Caco-2 (cell line): Measurements from ENCODE around the gene TGFB3. TPM values are rescaled to one million over a fixed set of nuclear protein-coding genes. Genes with fewer than 3 reads are reported as not detected.

Experiments
- BruUV-seq: library from RNA; stranded (reverse); fragments of 400-500 nt; replicated peaks from 2 replicates; lab custom pipeline; 2021; lab: Mats Ljungman, UMichigan
- CTCF ChIA-PET: fragments of 300-600 bp; sonication (Branson Sonifier 250); formaldehyde crosslinking; loops from one replicate; lab custom pipeline; 2022; ENCODE audit warnings: antibody characterized with exemption; lab: Charles Lee
- POLR2A ChIA-PET: fragments of 300-600 bp; sonication (Branson Sonifier 250); formaldehyde crosslinking; loops from one replicate; lab custom pipeline; 2022; ENCODE audit warnings: antibody characterized with exemption; lab: Charles Lee
- DNase-seq, 2 experiments: peaks; one replicate each; pipeline versions ENCODE4 v3.0.0 to v3.0.0-alpha.2; 2020 to 2022
- H3K27me3 ChIP-seq: replicated peaks from 2 replicates; pipeline ENCODE4 v1.6.0; 2011; ENCODE audit warnings: low read length; ENCODE audit not compliant: control insufficient read depth, insufficient read depth
- H3K36me3 ChIP-seq: 2 replicates; pipeline ENCODE4 v1.5.1; 2011; ENCODE audit warnings: low read length; ENCODE audit not compliant: control insufficient read depth, insufficient read depth
- H3K4me1 ChIP-seq: fragments of 250-450 bp; sonication (Bioruptor Pico); 2 replicates; pipeline ENCODE4 v1.5.1; 2020; ENCODE audit warnings: mild to moderate bottlenecking
- H3K4me3 ChIP-seq: 2 replicates; pipeline ENCODE4 v1.5.1; 2011; ENCODE audit warnings: low read depth, mild to moderate bottlenecking, control low read depth, low read length
- H3K9me3 ChIP-seq: fragments of 250-450 bp; sonication (Bioruptor Pico); 2 replicates; pipeline ENCODE4 v1.5.1; 2020; ENCODE audit warnings: mild to moderate bottlenecking, moderate library complexity
- H3K27ac Mint-ChIP-seq: one replicate; pipeline ENCODE4 v1.8.0; 2022; ENCODE audit warnings: mixed read lengths; ENCODE audit not compliant: unreplicated experiment
- H3K27me3 Mint-ChIP-seq: one replicate; pipeline ENCODE4 v1.8.0; 2022; ENCODE audit warnings: mixed read lengths; ENCODE audit not compliant: insufficient read depth, unreplicated experiment
- H3K36me3 Mint-ChIP-seq: one replicate; pipeline ENCODE4 v1.8.0; 2022; ENCODE audit warnings: mild to moderate bottlenecking, mixed read lengths; ENCODE audit not compliant: insufficient read depth, unreplicated experiment
- H3K4me1 Mint-ChIP-seq: one replicate; pipeline ENCODE4 v1.8.0; 2022; ENCODE audit warnings: low read depth, mixed read lengths; ENCODE audit not compliant: unreplicated experiment
- H3K4me3 Mint-ChIP-seq: one replicate; pipeline ENCODE4 v1.8.0; 2022; ENCODE audit warnings: mild to moderate bottlenecking, moderate library complexity, mixed read lengths; ENCODE audit not compliant: unreplicated experiment
- H3K9me3 Mint-ChIP-seq: one replicate; pipeline ENCODE4 v1.8.0; 2022; ENCODE audit warnings: mixed read lengths; ENCODE audit not compliant: unreplicated experiment
- CTCF ChIP-seq, 2 experiments: fragments of 200-600 bp in 1 of 2; IDR thresholded peaks; 1 replicate in 1 of 2; 2 replicates in 1 of 2; pipeline versions ENCODE4 v1.5.1 to v1.8.0; 2011 to 2022; ENCODE audit warnings: antibody characterized with exemption in 1 of 2, control low read depth in 1 of 2, inconsistent platforms in 1 of 2, low read depth in 1 of 2, low read length in 1 of 2, mild to moderate bottlenecking in 1 of 2, moderate library complexity in 1 of 2; ENCODE audit not compliant: insufficient read depth in 1 of 2, severe bottlenecking in 1 of 2, unreplicated experiment in 1 of 2
- intact Hi-C: fragments of 100-400 bp; cut with micrococcal nuclease; formaldehyde crosslinking; loops from one replicate; pipeline ENCODE4 v1.10.0; 2022; ENCODE audit not compliant: unreplicated experiment
- total RNA-seq: library from RNA; stranded (reverse); gene quantifications from 2 replicates; pipeline ENCODE4 v1.2.3, GENCODE V29; 2022

The TGFB3 gene
- total RNA-seq, 1 experiment from 2014 or later: 10.2 TPM

GRCh38 chr14:75983019-75983358 lies 1.2 kb upstream of the TGFB3 start:
- BruUV-seq: no TSS peak
- Histone ChIP-seq H3K4me3 (peak overlapping the region; percentile 56), H3K9me3 (no peaks in the 10 kb centered on the region), H3K36me3 (no peaks in the 10 kb centered on the region), H3K4me1 (peaks cover 8% of the 10 kb centered on the region), H3K27me3 (no peaks in the 10 kb centered on the region)
- peak overlapping the region; percentile 79 for H3K4me3 Mint-ChIP-seq
- no peaks in the 10 kb centered on the region for H3K9me3 Mint-ChIP-seq
- peaks cover 10% of the 10 kb centered on the region for H3K36me3 Mint-ChIP-seq
- intact Hi-C loops: no loop called here
- no peaks in the 10 kb centered on the region for H3K27me3 Mint-ChIP-seq
- POLR2A ChIA-PET: interaction anchor here (0.6 to 1.1 kb wide), 4 partner anchors 77 to 648 kb away, joined by 3 to 4 read pairs (median 3); no protein-coding TSS in a partner anchor
- peak overlapping the region; percentile 39 for H3K27ac Mint-ChIP-seq
- CTCF ChIA-PET: interaction anchor here (0.6 to 5.9 kb wide), 30 partner anchors 10 to 1221 kb away, joined by 3 to 96 read pairs (median 4); partner anchors contain the start of genes FLVCR2 and TTLL5
- no peak for DNase-seq
- peaks cover 34% of the 10 kb centered on the region for H3K4me1 Mint-ChIP-seq
- no peak for TF ChIP-seq CTCF (IDR thresholded peaks at IDR 0.05; ENCODE audit: insufficient read depth in 1 of 2, low read depth in 1 of 2, low read length in 1 of 2, severe bottlenecking in 1 of 2, unreplicated experiment in 1 of 2)

GRCh38 chr14:75982266-75983018 lies 647 bp upstream of the TGFB3 start:
- TF ChIP-seq CTCF (IDR thresholded peaks at IDR 0.05; ENCODE audit: insufficient read depth in 1 of 2, low read depth in 1 of 2, low read length in 1 of 2, severe bottlenecking in 1 of 2, unreplicated experiment in 1 of 2): peak; percentile 77 to 78
- ChIA-PET POLR2A (interaction anchor here (0.6 to 1.1 kb wide), 4 partner anchors 76 to 649 kb away, joined by 3 to 4 read pairs (median 3); no protein-coding TSS in a partner anchor), CTCF (interaction anchor here (0.6 to 5.9 kb wide), 32 partner anchors 9 to 1221 kb away, joined by 3 to 96 read pairs (median 4); partner anchors contain the start of genes FLVCR2 and TTLL5)
- H3K4me1 Mint-ChIP-seq: peaks cover 34% of the 10 kb centered on the region
- peak overlapping the region; percentile 56 for H3K4me3 ChIP-seq
- no peaks in the 10 kb centered on the region for H3K27me3 Mint-ChIP-seq
- peak overlapping the region; percentile 39 for H3K27ac Mint-ChIP-seq
- peak overlapping the region; percentile 79 for H3K4me3 Mint-ChIP-seq
- H3K27me3 ChIP-seq: no peaks in the 10 kb centered on the region
- BruUV-seq: no TSS peak
- H3K4me1 ChIP-seq: peaks cover 8% of the 10 kb centered on the region
- peaks cover 10% of the 10 kb centered on the region for H3K36me3 Mint-ChIP-seq
- no peaks in the 10 kb centered on the region for H3K9me3 ChIP-seq
- DNase-seq: peak; percentile 78 to 89
- H3K36me3 ChIP-seq: no peaks in the 10 kb centered on the region
- no peaks in the 10 kb centered on the region for H3K9me3 Mint-ChIP-seq
- intact Hi-C loops: loop anchor here (1.0 kb wide), 3 partner anchors 76 to 271 kb away; no protein-coding TSS in a partner anchor

- H3K4me1 ChIP-seq: peaks cover 11% of the 10 kb centered on the region
- CTCF ChIA-PET: interaction anchor here (5.7 to 6.1 kb wide), 3 partner anchors 75 to 271 kb away, joined by 84 to 96 read pairs (median 94); no protein-coding TSS in a partner anchor
- DNase-seq: no peak
- H3K9me3 Mint-ChIP-seq: no peaks in the 10 kb centered on the region
- H3K36me3 Mint-ChIP-seq: peaks cover 6% of the 10 kb centered on the region
- H3K27ac Mint-ChIP-seq: peak overlapping the region; percentile 23
- POLR2A ChIA-PET: no interaction called here
- H3K27me3 Mint-ChIP-seq: no peaks in the 10 kb centered on the region
- intact Hi-C loops: loop anchor here (2.0 kb wide), 1 partner anchor 120 kb away; no protein-coding TSS in a partner anchor
- H3K36me3 ChIP-seq: no peaks in the 10 kb centered on the region
- H3K4me1 Mint-ChIP-seq: peaks cover 27% of the 10 kb centered on the region
- H3K27me3 ChIP-seq: no peaks in the 10 kb centered on the region
- no peaks in the 10 kb centered on the region for H3K9me3 ChIP-seq
- TF ChIP-seq CTCF (IDR thresholded peaks at IDR 0.05; ENCODE audit: insufficient read depth in 1 of 2, low read depth in 1 of 2, low read length in 1 of 2, severe bottlenecking in 1 of 2, unreplicated experiment in 1 of 2): no peak
- no TSS peak for BruUV-seq
- H3K4me3 ChIP-seq: no peak overlapping the region
- H3K4me3 Mint-ChIP-seq: peak overlapping the region; percentile 79
Measured at GRCh38 chr14:75980856-75981255, 939 bp downstream of the TGFB3 start.
